Keratinocyte (primary cell): ENCODE data around the gene LMTK2. TPM values are rescaled to one million over a fixed set of nuclear protein-coding genes. Genes with fewer than 3 reads are reported as not detected.

Experiments
- DNase-seq: peaks from one replicate; pipeline ENCODE4 v3.0.0-alpha.2; 2011; ENCODE audit warnings: low read depth, missing footprints, low spot score
- FAIRE-seq: peaks from 2 replicates; lab custom pipeline; 2011; peaks lifted over from hg19 to GRCh38; lab: Jason Lieb, UNC
- H2AFZ ChIP-seq: 2 replicates; pipeline ENCODE4 v1.6.0; 2012; ENCODE audit warnings: low read length, control low read depth, inconsistent platforms; ENCODE audit not compliant: control insufficient read depth
- H3K27ac ChIP-seq: 2 replicates; pipeline ENCODE4 v1.5.1; 2011; ENCODE audit warnings: low read length; ENCODE audit not compliant: control insufficient read depth, insufficient read depth
- H3K27me3 ChIP-seq: 3 replicates; pipeline ENCODE4 v1.6.0; 2011; ENCODE audit warnings: low read length; ENCODE audit not compliant: control insufficient read depth, insufficient read depth; ENCODE audit errors: extremely low read depth
- H3K36me3 ChIP-seq, 2 experiments: 2 replicates in 1 of 2; 3 replicates in 1 of 2; pipeline ENCODE4 v1.5.1; 2011; ENCODE audit warnings: low read length in 2 of 2, mild to moderate bottlenecking in 1 of 2; ENCODE audit not compliant: control insufficient read depth in 2 of 2, insufficient read depth in 2 of 2; ENCODE audit errors: extremely low read depth in 1 of 2
- H3K4me1 ChIP-seq: 3 replicates; pipeline ENCODE4 v1.5.1; 2011; ENCODE audit warnings: low read length; ENCODE audit not compliant: control insufficient read depth, insufficient read depth; ENCODE audit errors: extremely low read depth
- H3K4me2 ChIP-seq: 3 replicates; pipeline ENCODE4 v1.6.0; 2011; ENCODE audit warnings: low read depth, low read length; ENCODE audit not compliant: control insufficient read depth, insufficient read depth; ENCODE audit errors: extremely low read depth
- H3K4me3 ChIP-seq, 3 experiments: fragments of 200-600 bp in 1 of 3; sonication (generic) in 1 of 3; 2 replicates in 2 of 3; 3 replicates in 1 of 3; pipeline ENCODE4 v1.5.1; 2011 to 2016; ENCODE audit warnings: low read length in 3 of 3, mild to moderate bottlenecking in 3 of 3, control low read depth in 2 of 3, inconsistent platforms in 1 of 3, low read depth in 1 of 3, mixed read lengths in 1 of 3, mixed run types in 1 of 3, moderate library complexity in 1 of 3; ENCODE audit not compliant: control insufficient read depth in 2 of 3, insufficient read depth in 2 of 3; ENCODE audit errors: extremely low read depth in 1 of 3
- H3K79me2 ChIP-seq: 2 replicates; pipeline ENCODE4 v1.6.0; 2012; ENCODE audit warnings: low read length; ENCODE audit not compliant: control insufficient read depth, insufficient read depth
- H3K9ac ChIP-seq: 3 replicates; pipeline ENCODE4 v1.6.0; 2011; ENCODE audit warnings: low read length; ENCODE audit not compliant: control insufficient read depth, insufficient read depth; ENCODE audit errors: extremely low read depth
- H3K9me1 ChIP-seq: 3 replicates; pipeline ENCODE4 v1.6.0; 2011; ENCODE audit warnings: low read length; ENCODE audit not compliant: control insufficient read depth, insufficient read depth; ENCODE audit errors: extremely low read depth
- H3K9me3 ChIP-seq: 2 replicates; pipeline ENCODE4 v1.5.1; 2012; ENCODE audit warnings: low read depth, low read length; ENCODE audit not compliant: control insufficient read depth
- H4K20me1 ChIP-seq: 3 replicates; pipeline ENCODE4 v1.6.0; 2011; ENCODE audit warnings: low read length; ENCODE audit not compliant: control insufficient read depth, insufficient read depth; ENCODE audit errors: extremely low read depth
- CTCF ChIP-seq, 3 experiments: IDR thresholded peaks in 1 of 3; conservative IDR thresholded peaks in 1 of 3; optimal IDR thresholded peaks in 1 of 3; 2 replicates in 2 of 3; 3 replicates in 1 of 3; pipeline versions ENCODE3 to v1.5.1; 2011; ENCODE audit warnings: low read length in 3 of 3, mild to moderate bottlenecking in 3 of 3, moderate library complexity in 2 of 3, control low read depth in 1 of 3, inconsistent platforms in 1 of 3; ENCODE audit not compliant: insufficient read depth in 2 of 3; ENCODE audit errors: extremely low read depth in 1 of 3
- EZH2 ChIP-seq: IDR thresholded peaks from one replicate; pipeline ENCODE4 v1.6.1; 2012; ENCODE audit warnings: inconsistent platforms, mild to moderate bottlenecking, low read length, moderate library complexity
- dilution Hi-C: fragments of 300-500 bp; cut with MboI; formaldehyde crosslinking; loops from one replicate; pipeline ENCODE4 v1.7.0; 2020; ENCODE audit warnings: low sequenced_read_pairs; ENCODE audit not compliant: extremely low pct_ligation_motif_present
- polyA plus RNA-seq, 5 experiments: library from polyadenylated mRNA; depleted of rRNA in 3 of 5; stranded (reverse) in 3 of 5; stranded (forward) in 1 of 5; unstranded in 1 of 5; fragments of >200 nt; gene quantifications; 1 replicate in 1 of 5; 2 replicates in 3 of 5; 3 replicates in 1 of 5; pipeline versions ENCODE4 v1.2.1 to v1.2.3, GENCODE V29; 2011 to 2012; ENCODE audit warnings: missing spikeins in 2 of 5, low read depth in 1 of 5, low replicate concordance in 1 of 5

Gene LMTK2
- polyA plus RNA-seq, 1 donor (not counting 4 experiments of a cell fraction or from before 2014, with no cell fraction given): 6.6 TPM

- H3K4me1 ChIP-seq: no peaks in the 10 kb centered on the region
- no peak overlapping the region for H3K9ac ChIP-seq
- no peaks in the 10 kb centered on the region for H3K27me3 ChIP-seq
- no peaks in the 10 kb centered on the region for H3K9me1 ChIP-seq
- H3K9me3 ChIP-seq: no peaks in the 10 kb centered on the region
- H3K4me2 ChIP-seq: no peak overlapping the region
- FAIRE-seq: no peak
- no peak for DNase-seq
- H2AFZ ChIP-seq: no peak overlapping the region
- no peaks in the 10 kb centered on the region for H3K36me3 ChIP-seq
- no peak overlapping the region for H3K4me3 ChIP-seq
- no peak for TF ChIP-seq CTCF (optimal IDR thresholded peaks at IDR 0.05 in 1 of 3, IDR thresholded peaks at IDR 0.05 in 1 of 3, conservative IDR thresholded peaks at IDR 0.05 in 1 of 3; ENCODE audit: extremely low read depth in 1 of 3, insufficient read depth in 2 of 3, low read length in 3 of 3)
- no peak for TF ChIP-seq EZH2
- no peaks in the 10 kb centered on the region for H3K79me2 ChIP-seq
- no peak overlapping the region for H3K27ac ChIP-seq
- dilution Hi-C loops: no loop called here
- H4K20me1 ChIP-seq: no peaks in the 10 kb centered on the region
These were observed 28.9 kb upstream of the LMTK2 start for GRCh38 chr7:98077762-98078161.

GRCh38 chr7:98078197-98078870 lies 28.3 kb upstream of the LMTK2 start:
- Histone ChIP-seq H3K27me3 (no peaks in the 10 kb centered on the region), H3K9ac (no peak overlapping the region)

More at GRCh38 chr7:98078197-98078870, 28.3 kb upstream of the LMTK2 start:
- FAIRE-seq: no peak
- Histone ChIP-seq H3K36me3 (no peaks in the 10 kb centered on the region), H3K4me1 (no peaks in the 10 kb centered on the region), H3K27ac (no peak overlapping the region), H3K9me3 (no peaks in the 10 kb centered on the region), H2AFZ (no peak overlapping the region), H3K4me3 (no peak overlapping the region), H4K20me1 (no peaks in the 10 kb centered on the region), H3K9me1 (no peaks in the 10 kb centered on the region), H3K4me2 (no peak overlapping the region), H3K79me2 (no peaks in the 10 kb centered on the region)
- dilution Hi-C loops: no loop called here
- TF ChIP-seq CTCF (optimal IDR thresholded peaks at IDR 0.05 in 1 of 3, IDR thresholded peaks at IDR 0.05 in 1 of 3, conservative IDR thresholded peaks at IDR 0.05 in 1 of 3; ENCODE audit: extremely low read depth in 1 of 3, insufficient read depth in 2 of 3, low read length in 3 of 3): no peak
- no peak for TF ChIP-seq EZH2
- no peak for DNase-seq
